Loucy (cell line): ENCODE measurements around the gene TRIO.

Experiments used
- H2AFZ ChIP-seq: fragments of 200-600 bp; sonication (generic); 2 replicates; pipeline ENCODE4 v1.6.0; 2016; ENCODE audit warnings: antibody characterized with exemption, mild to moderate bottlenecking, low read length, moderate library complexity
- H3F3A ChIP-seq: fragments of 200-600 bp; 2 replicates; pipeline ENCODE4 v1.6.0; 2016; ENCODE audit warnings: antibody characterized with exemption, low read depth, mild to moderate bottlenecking
- H3K27me3 ChIP-seq: fragments of 200-600 bp; sonication (generic); 2 replicates; pipeline ENCODE4 v1.6.1; 2014; ENCODE audit warnings: low read length, mild to moderate bottlenecking; ENCODE audit not compliant: insufficient read depth, poor library complexity, severe bottlenecking
- H3K36me3 ChIP-seq: fragments of 200-600 bp; sonication (generic); 2 replicates; pipeline ENCODE4 v1.6.1; 2016; ENCODE audit warnings: low read length; ENCODE audit not compliant: insufficient read depth
- H3K4me1 ChIP-seq: fragments of 200-600 bp; sonication (generic); 2 replicates; pipeline ENCODE4 v1.5.1; 2014; ENCODE audit warnings: low read length, mild to moderate bottlenecking; ENCODE audit not compliant: insufficient read depth, poor library complexity, severe bottlenecking
- H3K4me2 ChIP-seq: fragments of 200-600 bp; sonication (generic); 2 replicates; pipeline ENCODE4 v1.6.0; 2014; ENCODE audit warnings: antibody characterized with exemption, low read length, low read depth, mild to moderate bottlenecking; ENCODE audit not compliant: poor library complexity, severe bottlenecking
- H3K4me3 ChIP-seq: fragments of 200-600 bp; sonication (generic); 2 replicates; pipeline ENCODE4 v1.5.1; 2014; ENCODE audit warnings: low read length, mild to moderate bottlenecking, mixed read lengths; ENCODE audit not compliant: poor library complexity, severe bottlenecking
- H3K79me2 ChIP-seq: fragments of 200-600 bp; sonication (generic); 2 replicates; pipeline ENCODE4 v1.6.1; 2014; ENCODE audit warnings: low read length; ENCODE audit not compliant: insufficient read depth
- H3K9ac ChIP-seq: fragments of 200-600 bp; sonication (generic); 2 replicates; pipeline ENCODE4 v1.6.0; 2014; ENCODE audit warnings: mild to moderate bottlenecking, low read depth, low read length, moderate library complexity; ENCODE audit not compliant: poor library complexity, severe bottlenecking
- H3K9me2 ChIP-seq: fragments of 200-600 bp; sonication (generic); replicated peaks from 2 replicates; pipeline ENCODE4 v1.6.1; 2016; ENCODE audit warnings: low read depth, low read length, mixed read lengths
- H3K9me3 ChIP-seq: fragments of 200-600 bp; sonication (generic); 2 replicates; pipeline ENCODE4 v1.6.1; 2014; ENCODE audit warnings: mild to moderate bottlenecking, antibody characterized with exemption, low read length, low read depth; ENCODE audit not compliant: insufficient read depth
- H4K20me1 ChIP-seq: fragments of 200-600 bp; sonication (generic); 2 replicates; pipeline ENCODE4 v1.6.0; 2014; ENCODE audit warnings: antibody characterized with exemption, low read length, mild to moderate bottlenecking; ENCODE audit not compliant: insufficient read depth, poor library complexity, severe bottlenecking
- CTCF ChIP-seq: fragments of 200-600 bp; sonication (generic); conservative IDR thresholded peaks from 2 replicates; pipeline ENCODE4 v1.5.1; 2014; ENCODE audit warnings: mild to moderate bottlenecking, antibody characterized with exemption, low read length
- EZH2phosphoT487 ChIP-seq: fragments of 200-600 bp; IDR thresholded peaks from 2 replicates; pipeline ENCODE4 v1.6.1; 2018; ENCODE audit warnings: antibody characterized with exemption, mild to moderate bottlenecking, moderate library complexity, borderline replicate concordance

The TRIO gene

GRCh38 chr5:14488709-14489108, 345.6 kb downstream of the TRIO start:
- no peak overlapping the region for H2AFZ ChIP-seq
- H3K79me2 ChIP-seq, result no peaks in the 10 kb centered on the region
- H3K9me2 ChIP-seq, result no peaks in the 10 kb centered on the region
- peak overlapping the region; percentile 38 for H3K9ac ChIP-seq
- no peaks in the 10 kb centered on the region for H3F3A ChIP-seq
- peaks cover 17% of the 10 kb centered on the region; the same call in 1 of the 2 replicates for H3K36me3 ChIP-seq
- H3K4me1 ChIP-seq, result peaks cover 39% of the 10 kb centered on the region
- no peak for TF ChIP-seq CTCF
- TF ChIP-seq EZH2phosphoT487, result no peak
- H3K4me3 ChIP-seq, result no peak overlapping the region
- H4K20me1 ChIP-seq, result no peaks in the 10 kb centered on the region
- peak overlapping the region; percentile 28 for H3K4me2 ChIP-seq
- H3K27me3 ChIP-seq, result no peaks in the 10 kb centered on the region
- no peaks in the 10 kb centered on the region for H3K9me3 ChIP-seq

- TF ChIP-seq EZH2phosphoT487 (no peak), CTCF (no peak)
- no peak overlapping the region for H3K4me3 ChIP-seq
- peak overlapping the region; percentile 28 for H3K4me2 ChIP-seq
- no peaks in the 10 kb centered on the region for H3K9me3 ChIP-seq
- no peak overlapping the region for H2AFZ ChIP-seq
- H3K9ac ChIP-seq, result peak overlapping the region; percentile 38
- H3K27me3 ChIP-seq, result no peaks in the 10 kb centered on the region
- no peaks in the 10 kb centered on the region for H4K20me1 ChIP-seq
- no peaks in the 10 kb centered on the region for H3K9me2 ChIP-seq
- H3K4me1 ChIP-seq, result peaks cover 34% of the 10 kb centered on the region
- peaks cover 16% of the 10 kb centered on the region; the same call in 1 of the 2 replicates for H3K36me3 ChIP-seq
- H3K79me2 ChIP-seq, result no peaks in the 10 kb centered on the region
- H3F3A ChIP-seq, result no peaks in the 10 kb centered on the region
Observed at GRCh38 chr5:14489643-14490042, 346.5 kb downstream of the TRIO start.

DNA sequence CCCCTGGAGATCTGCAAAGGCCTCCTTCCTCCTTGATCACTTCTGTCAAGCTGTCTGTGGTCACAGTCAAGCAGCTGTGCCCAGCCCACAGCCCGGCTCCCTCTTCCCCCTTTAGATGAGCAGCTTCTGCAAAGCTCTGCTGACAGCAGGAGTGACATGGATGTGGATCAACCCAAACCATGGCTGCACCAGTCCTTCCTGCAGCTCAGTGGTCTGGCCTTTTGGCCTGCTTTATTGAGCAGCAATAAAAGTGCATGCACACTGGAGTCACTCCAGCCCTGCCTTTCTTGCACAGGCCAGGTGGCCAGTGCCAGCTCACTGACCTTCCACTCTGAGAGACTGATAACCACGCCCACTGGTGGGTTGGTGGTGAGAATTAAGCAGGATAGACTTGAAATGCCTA, 347.2 kb downstream of the TRIO start:
- no peak overlapping the region for H3K4me3 ChIP-seq
- no peaks in the 10 kb centered on the region for H3K79me2 ChIP-seq
- peaks cover 13% of the 10 kb centered on the region; the same call in 1 of the 2 replicates for H3K36me3 ChIP-seq
- peak overlapping the region; percentile 18 for H3K4me2 ChIP-seq
- H3K9ac ChIP-seq, result peak overlapping the region; percentile 38
- no peak for TF ChIP-seq EZH2phosphoT487
- no peak for TF ChIP-seq CTCF
- no peaks in the 10 kb centered on the region for H3K27me3 ChIP-seq
- no peaks in the 10 kb centered on the region for H3K9me2 ChIP-seq
- no peaks in the 10 kb centered on the region for H4K20me1 ChIP-seq
- H2AFZ ChIP-seq, result no peak overlapping the region
- no peaks in the 10 kb centered on the region for H3F3A ChIP-seq
- H3K9me3 ChIP-seq, result no peaks in the 10 kb centered on the region
- H3K4me1 ChIP-seq, result peaks cover 31% of the 10 kb centered on the region
